Fibroblast of mammary gland (primary cell): ENCODE measurements around the gene EFR3B.

Source experiments
- DNase-seq: peaks from one replicate; pipeline ENCODE4 v3.0.0-alpha.2; 2010; ENCODE audit warnings: low read depth
- H3K4me3 ChIP-seq: 2 replicates; pipeline ENCODE4 v1.5.1; 2011; ENCODE audit warnings: low read depth, mild to moderate bottlenecking, low read length, moderate library complexity; ENCODE audit not compliant: control insufficient read depth
- TF ChIP-seq, protein P1 (sequence below): conservative IDR thresholded peaks from 2 replicates; pipeline ENCODE4 v1.5.1; 2011; ENCODE audit warnings: low read depth, low read length, inconsistent platforms; ENCODE audit not compliant: control insufficient read depth, insufficient read depth

The EFR3B gene

DNA sequence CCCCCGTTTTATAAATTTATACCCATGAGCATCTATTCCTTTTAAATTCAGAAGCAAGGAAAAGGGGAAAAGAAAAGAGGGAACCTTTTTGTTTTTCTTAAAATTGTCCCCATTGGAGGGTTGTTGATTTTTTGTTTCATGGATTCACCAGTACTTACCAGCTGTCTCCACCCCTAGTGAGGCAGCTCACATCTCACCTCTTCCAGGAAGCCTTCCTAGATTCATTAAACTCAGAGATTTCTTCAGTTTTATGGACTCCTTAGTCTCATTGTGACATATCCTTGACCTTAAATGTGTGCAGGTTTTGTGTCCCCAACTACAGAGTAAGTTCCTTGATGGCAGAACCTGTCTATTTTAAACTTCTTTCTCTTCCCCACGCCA is 35.9 kb downstream of the EFR3B start:
- TF ChIP-seq, protein P1, sequence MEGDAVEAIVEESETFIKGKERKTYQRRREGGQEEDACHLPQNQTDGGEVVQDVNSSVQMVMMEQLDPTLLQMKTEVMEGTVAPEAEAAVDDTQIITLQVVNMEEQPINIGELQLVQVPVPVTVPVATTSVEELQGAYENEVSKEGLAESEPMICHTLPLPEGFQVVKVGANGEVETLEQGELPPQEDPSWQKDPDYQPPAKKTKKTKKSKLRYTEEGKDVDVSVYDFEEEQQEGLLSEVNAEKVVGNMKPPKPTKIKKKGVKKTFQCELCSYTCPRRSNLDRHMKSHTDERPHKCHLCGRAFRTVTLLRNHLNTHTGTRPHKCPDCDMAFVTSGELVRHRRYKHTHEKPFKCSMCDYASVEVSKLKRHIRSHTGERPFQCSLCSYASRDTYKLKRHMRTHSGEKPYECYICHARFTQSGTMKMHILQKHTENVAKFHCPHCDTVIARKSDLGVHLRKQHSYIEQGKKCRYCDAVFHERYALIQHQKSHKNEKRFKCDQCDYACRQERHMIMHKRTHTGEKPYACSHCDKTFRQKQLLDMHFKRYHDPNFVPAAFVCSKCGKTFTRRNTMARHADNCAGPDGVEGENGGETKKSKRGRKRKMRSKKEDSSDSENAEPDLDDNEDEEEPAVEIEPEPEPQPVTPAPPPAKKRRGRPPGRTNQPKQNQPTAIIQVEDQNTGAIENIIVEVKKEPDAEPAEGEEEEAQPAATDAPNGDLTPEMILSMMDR: no peak
- DNase-seq: no peak
- no peak overlapping the region for H3K4me3 ChIP-seq

DNA sequence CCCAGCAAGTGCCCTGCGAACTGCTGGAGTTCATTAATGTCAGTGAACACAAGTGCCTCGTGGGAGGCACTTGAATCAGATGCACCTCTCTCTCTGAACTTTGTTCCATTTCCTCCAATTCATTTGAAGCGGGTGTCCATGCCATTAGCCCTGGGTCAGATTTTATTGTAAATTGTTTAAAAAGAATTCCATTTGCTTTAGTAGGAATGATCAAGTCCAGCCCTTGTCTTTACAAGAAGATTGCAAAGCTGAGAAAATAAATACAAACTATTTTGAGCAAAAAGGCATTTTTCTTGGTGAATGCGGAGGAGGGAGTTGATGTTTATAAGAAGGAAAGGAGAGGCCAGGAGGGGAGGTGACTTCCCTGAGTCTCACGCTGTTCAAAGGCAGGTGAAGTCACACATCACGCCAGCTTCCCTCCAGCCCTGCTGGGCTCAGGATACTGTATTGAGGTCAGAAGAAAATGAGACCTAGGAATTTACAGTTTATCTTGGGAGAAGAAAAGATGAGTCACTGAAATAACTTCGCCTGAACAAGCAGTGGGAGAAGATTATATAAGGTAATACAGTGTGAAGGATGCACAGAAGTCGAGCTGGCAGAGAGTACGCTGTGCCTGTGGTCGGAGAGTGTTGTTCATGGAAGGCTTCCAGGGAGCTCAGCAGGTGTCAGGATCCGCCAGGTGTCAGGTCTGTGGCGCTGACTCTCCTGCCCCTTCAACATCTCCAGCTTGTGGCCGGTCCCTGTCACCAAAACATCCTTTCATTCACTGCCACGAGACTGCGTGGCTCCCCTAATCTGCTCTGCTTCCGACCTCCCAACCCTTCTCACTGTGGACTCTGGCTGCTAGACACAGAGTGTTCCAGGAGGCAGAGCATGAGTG is 36.5 kb downstream of the EFR3B start:
- no peak overlapping the region for H3K4me3 ChIP-seq
- TF ChIP-seq, protein P1: no peak
- DNase-seq: peak; percentile 70

DNA sequence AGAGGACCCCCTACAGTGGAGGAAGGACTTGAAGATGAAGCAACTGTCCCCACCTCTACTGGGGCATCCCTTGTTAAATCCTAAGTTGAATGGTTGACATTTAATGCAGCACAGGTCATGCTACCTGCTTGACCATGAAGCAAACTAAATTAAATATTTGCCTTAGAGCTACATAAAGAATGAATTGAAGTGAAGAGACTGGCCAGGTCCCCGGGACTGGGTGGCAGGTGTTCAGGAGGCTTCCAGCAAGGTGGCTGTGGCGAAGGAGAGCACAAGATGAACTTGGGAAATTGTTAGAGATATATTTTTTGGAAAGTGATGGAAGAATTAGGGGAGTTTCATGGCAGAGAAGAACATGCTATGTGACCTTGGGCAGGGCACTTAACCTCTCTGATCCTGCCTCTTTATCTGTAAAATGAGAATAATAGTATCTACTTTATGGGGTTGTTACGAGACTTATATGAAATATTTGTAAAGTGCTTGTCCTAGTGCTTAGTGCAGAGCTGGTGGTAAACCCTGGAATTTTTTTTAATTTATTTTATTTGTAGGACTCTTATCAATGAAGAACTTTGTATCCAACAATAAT is 37.3 kb downstream of the EFR3B start:
- no peak for DNase-seq
- TF ChIP-seq, protein P1: no peak
- no peak overlapping the region for H3K4me3 ChIP-seq

DNA sequence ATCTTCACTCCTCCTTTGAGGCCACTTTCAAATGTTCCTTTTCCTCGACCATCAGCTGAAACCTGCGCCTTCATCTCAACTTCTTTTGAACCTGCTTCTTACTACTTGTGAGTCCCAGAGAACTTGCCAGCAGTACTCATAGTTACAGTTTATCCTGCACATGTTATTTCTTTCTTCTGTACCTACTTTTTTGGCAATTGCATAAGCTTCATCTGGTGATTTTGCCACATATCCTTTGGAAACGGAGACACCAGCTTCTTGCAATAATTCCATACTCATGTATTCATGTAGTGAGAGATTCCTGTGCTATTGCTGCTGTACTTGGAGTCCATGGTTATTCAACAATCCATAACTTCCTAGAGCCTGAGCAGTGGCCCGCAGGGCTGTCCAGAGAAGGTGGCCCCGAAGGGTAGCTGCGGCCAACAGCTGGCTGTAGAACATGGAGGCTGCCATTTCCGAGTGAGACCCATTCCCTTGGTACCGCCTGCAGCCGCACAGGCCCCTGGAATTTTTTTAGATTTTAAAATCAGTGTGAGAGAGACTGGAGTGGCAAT is 39.4 kb downstream of the EFR3B start:
- TF ChIP-seq, protein P1: no peak
- DNase-seq: no peak

DNA sequence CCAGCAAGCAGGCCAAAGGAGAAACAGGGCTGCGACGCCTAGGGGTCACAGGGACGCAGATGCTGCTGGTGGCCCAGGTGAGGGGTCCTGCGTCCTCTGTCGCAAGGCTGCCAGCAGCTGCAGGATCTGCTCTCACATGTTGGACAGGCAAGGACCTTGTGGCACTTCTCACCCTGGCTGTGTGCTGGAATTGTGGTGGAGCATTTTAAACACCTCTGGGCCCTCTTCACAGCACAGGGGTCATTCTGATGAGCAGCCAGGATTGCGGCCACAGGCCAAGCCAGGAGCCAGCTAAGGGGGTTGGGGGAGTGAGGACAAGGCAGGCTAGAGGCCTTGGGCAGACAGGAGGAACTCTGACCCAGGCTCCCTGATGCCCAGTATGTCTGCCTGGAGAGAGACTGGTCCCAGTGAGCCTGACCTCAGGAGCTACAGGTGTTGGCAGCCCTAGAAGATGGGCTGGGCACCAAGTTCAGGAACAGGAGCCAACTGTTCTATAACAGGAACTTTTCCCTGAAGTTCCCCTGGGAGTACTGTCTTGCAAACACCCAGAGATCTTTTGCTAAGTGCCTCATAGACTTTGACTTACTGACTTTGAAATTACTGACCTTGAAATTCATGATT is 40.2 kb downstream of the EFR3B start:
- TF ChIP-seq, protein P1: no peak
- DNase-seq: no peak
- H3K4me3 ChIP-seq: no peak overlapping the region

More for the DNA sequence above, 39.4 kb downstream of the EFR3B start:
- no peak overlapping the region for H3K4me3 ChIP-seq

DNA sequence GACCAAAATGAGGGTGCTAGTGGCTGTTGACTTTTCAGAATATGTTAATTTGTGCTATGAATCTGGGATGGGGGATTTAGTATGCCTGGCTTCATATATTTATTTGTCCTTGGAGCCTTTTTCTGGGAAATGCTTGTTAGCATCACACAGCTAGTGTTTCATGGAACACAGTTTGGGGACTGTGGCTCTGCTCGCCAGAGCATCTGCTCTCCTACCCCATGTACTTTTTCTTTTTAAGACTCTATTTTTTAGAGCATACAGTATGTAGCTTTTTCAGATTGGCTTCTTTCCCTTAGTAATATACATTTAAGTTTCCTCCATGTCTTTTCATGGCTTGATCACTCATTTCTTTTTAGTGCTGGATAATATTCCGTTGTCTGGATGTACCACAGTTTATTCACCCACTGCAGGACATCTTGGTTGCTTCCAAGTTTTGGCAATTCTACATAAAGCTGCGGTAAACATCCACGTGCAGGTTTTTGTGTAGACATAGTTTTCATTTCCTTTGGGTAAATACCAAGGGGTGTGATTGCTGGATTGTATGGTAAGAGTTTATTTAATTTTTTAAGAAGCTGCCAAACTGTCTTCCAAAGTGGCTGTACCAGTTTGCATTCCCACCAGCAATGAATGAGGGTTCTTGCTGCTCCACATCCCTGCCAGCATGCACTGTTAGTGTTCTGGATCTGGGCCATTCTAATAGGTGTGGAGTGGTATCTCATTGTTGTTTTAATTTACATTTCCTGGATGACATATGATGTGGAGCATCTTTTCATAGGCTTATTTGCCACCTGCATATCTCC is 44.1 kb downstream of the EFR3B start:
- TF ChIP-seq, protein P1: no peak
- no peak overlapping the region for H3K4me3 ChIP-seq
- DNase-seq: no peak
